ENCODE data around the gene QRFP. TPM values are rescaled to one million over a fixed set of nuclear protein-coding genes. Genes with fewer than 3 reads are reported as not detected.

QRFP gene
- total RNA-seq, 4 donors from 2014 or later, result not detected

DNA sequence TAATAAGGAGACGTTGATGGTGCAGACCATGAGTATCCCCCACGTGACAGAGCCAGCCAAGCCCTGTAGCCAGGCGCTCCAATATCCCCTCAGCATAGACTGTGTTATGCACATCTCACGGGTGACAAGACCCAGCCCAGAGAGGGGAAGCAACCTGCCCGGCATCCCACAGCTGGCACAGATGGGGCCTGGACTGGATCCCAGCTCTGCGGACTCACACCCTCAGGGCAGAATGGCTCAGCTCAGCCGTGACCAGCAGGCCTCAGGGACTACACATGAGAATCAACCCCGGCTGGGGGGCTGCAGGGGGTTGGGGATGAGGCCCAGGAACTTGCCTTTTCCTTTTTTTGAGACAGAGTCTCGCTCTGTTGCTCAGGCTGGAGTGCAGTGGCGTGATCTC is 30.7 kb upstream of the QRFP start:
- H3K27me3 ChIP-seq, result peaks cover 6 to 8% (median 6%) of the 10 kb centered on the region in 3 donors
- H3K4me3 ChIP-seq, result no peak overlapping the region
- H3K36me3 ChIP-seq, result no peaks in the 10 kb centered on the region
- H3K27ac ChIP-seq, result no peak overlapping the region
- ATAC-seq (no peak), DNase-seq (no peak)
- no peaks in the 10 kb centered on the region for H3K9me3 ChIP-seq
- in situ Hi-C loops (cut with MboI; ENCODE audit: low sequenced_read_pairs in 4 of 4), result no loop called here
- intact Hi-C loops (cut with DNase I; ENCODE audit: low total_unique reads), result no loop called here
- H3K4me1 ChIP-seq, result no peaks in the 10 kb centered on the region
- TF ChIP-seq, protein P1, sequence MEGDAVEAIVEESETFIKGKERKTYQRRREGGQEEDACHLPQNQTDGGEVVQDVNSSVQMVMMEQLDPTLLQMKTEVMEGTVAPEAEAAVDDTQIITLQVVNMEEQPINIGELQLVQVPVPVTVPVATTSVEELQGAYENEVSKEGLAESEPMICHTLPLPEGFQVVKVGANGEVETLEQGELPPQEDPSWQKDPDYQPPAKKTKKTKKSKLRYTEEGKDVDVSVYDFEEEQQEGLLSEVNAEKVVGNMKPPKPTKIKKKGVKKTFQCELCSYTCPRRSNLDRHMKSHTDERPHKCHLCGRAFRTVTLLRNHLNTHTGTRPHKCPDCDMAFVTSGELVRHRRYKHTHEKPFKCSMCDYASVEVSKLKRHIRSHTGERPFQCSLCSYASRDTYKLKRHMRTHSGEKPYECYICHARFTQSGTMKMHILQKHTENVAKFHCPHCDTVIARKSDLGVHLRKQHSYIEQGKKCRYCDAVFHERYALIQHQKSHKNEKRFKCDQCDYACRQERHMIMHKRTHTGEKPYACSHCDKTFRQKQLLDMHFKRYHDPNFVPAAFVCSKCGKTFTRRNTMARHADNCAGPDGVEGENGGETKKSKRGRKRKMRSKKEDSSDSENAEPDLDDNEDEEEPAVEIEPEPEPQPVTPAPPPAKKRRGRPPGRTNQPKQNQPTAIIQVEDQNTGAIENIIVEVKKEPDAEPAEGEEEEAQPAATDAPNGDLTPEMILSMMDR (IDR thresholded peaks at IDR 0.05 in 4 of 5, conservative IDR thresholded peaks at IDR 0.05 in 1 of 5), result no peak
- TF ChIP-seq POLR2A (IDR thresholded peaks at IDR 0.05), result no peak

DNA sequence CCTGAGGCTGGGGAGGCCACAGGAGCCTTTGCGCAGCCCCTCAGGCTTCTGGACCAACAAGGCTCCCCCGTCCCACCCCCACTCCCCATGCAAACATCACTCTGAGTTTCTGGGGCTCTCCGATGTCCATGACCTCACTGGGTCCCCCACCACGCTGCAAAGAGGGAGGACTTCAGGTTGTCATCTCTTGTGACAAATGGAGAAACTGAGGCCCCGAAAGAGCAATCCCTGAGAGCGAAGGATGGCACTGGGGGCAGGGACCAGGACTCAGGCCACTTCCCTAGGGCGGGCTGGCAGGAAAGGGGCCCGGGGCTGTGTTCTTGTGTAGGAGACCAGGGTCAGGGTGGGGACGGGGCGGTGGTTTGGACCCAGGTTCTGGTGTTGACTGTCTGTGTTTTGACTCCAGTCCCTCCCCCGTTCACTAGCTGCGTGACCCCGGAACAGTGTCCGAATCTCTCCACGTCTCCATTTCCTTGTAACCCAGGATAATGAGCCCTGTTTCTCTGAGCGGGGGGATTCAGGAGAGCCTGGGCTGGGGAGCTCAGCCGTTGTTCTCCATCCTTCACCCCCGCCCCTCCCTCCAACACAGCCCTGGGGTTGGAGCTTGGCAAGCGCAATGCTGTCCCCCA is 28.6 kb upstream of the QRFP start:
- ATAC-seq (no peak), DNase-seq (no peak)
- TF ChIP-seq, protein P1 (IDR thresholded peaks at IDR 0.05 in 4 of 5, conservative IDR thresholded peaks at IDR 0.05 in 1 of 5), result no peak
- TF ChIP-seq POLR2A (IDR thresholded peaks at IDR 0.05), result no peak
- intact Hi-C loops (cut with DNase I; ENCODE audit: low total_unique reads), result no loop called here
- Histone ChIP-seq H3K36me3 (no peaks in the 10 kb centered on the region), H3K9me3 (no peaks in the 10 kb centered on the region), H3K27ac (no peak overlapping the region), H3K4me3 (no peak overlapping the region), H3K4me1 (no peaks in the 10 kb centered on the region), H3K27me3 (peaks cover 8 to 10% (median 9%) of the 10 kb centered on the region in 3 donors)
- in situ Hi-C loops (cut with MboI; ENCODE audit: low sequenced_read_pairs in 4 of 4), result no loop called here

DNA sequence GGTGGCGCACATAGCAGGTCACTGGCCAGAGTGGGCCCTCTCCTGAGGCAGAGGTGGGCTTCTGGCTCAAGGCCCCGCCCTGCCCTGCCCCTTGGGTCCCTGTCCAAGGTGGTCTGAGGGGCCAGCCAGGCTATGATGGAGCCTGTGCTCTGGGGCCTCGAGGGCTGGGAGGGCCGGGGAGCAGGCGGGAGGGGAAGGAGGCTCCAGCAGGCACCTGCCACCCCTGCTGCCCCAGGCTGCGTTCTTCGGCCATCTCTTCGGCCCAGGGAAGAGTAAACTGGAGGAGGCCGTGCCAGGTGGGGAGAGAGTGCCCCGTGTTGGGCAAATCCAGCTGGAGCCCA is 27.8 kb upstream of the QRFP start:
- in situ Hi-C loops (cut with MboI; ENCODE audit: low sequenced_read_pairs in 4 of 4), result no loop called here
- no peak for TF ChIP-seq POLR2A (IDR thresholded peaks at IDR 0.05)
- no peak for ATAC-seq
- DNase-seq, result no peak
- Histone ChIP-seq H3K27ac (no peak overlapping the region), H3K36me3 (no peaks in the 10 kb centered on the region), H3K9me3 (no peaks in the 10 kb centered on the region), H3K27me3 (peaks cover 13 to 14% (median 14%) of the 10 kb centered on the region in 3 donors), H3K4me3 (no peak overlapping the region), H3K4me1 (no peaks in the 10 kb centered on the region)
- intact Hi-C loops (cut with DNase I; ENCODE audit: low total_unique reads), result no loop called here

DNA sequence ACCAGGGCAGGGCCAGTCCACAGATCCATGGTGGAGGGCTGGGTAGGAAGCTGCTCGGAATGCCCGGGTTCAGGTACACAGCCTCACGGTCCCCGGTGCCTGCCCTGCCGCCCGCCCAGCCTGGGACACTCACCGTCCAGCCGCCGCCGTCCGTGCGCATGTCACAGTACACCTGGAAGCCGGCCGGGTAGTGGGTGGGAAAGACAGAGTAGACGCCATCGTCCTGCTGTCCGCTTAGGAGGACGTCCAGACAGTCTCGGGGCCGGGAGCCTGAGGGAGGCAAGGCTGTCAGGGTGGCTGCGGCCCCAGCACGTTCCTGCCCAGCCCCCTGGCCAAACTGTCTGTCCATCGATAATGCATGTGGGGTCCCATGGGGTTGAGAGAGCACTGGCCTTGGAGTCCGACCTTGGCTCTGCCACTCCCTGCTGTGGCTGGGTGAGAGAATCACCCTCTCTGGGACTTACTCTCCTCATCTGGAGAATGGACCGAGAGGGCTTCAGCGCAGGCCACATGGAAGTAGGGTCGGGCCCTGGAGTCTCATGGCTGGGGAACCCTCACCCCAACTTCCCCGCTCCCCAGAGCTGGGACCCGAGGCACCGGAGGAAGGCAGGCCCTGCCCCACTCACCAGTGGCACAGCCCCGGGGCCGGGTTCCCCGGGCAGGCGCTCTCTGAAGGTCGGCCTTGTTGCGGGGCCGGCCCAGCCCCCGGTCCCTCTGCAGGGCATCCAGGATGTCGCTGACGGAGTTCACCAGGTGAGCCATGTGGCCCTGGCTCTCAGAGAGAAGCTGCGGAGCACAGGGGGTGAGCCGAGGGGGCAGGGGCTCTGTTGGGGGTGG is 27.2 kb upstream of the QRFP start:
- DNase-seq (no peak), ATAC-seq (no peak)
- Histone ChIP-seq H3K9me3 (no peaks in the 10 kb centered on the region), H3K27me3 (peaks cover 17 to 19% (median 18%) of the 10 kb centered on the region in 3 donors), H3K4me1 (no peaks in the 10 kb centered on the region), H3K4me3 (no peak overlapping the region), H3K27ac (no peak overlapping the region), H3K36me3 (no peaks in the 10 kb centered on the region)
- intact Hi-C loops (cut with DNase I; ENCODE audit: low total_unique reads) (no loop called here), in situ Hi-C loops (cut with MboI; ENCODE audit: low sequenced_read_pairs in 4 of 4) (no loop called here)
- TF ChIP-seq, protein P1 (IDR thresholded peaks at IDR 0.05 in 4 of 5, conservative IDR thresholded peaks at IDR 0.05 in 1 of 5), result no peak
- no peak for TF ChIP-seq POLR2A (IDR thresholded peaks at IDR 0.05)

DNA sequence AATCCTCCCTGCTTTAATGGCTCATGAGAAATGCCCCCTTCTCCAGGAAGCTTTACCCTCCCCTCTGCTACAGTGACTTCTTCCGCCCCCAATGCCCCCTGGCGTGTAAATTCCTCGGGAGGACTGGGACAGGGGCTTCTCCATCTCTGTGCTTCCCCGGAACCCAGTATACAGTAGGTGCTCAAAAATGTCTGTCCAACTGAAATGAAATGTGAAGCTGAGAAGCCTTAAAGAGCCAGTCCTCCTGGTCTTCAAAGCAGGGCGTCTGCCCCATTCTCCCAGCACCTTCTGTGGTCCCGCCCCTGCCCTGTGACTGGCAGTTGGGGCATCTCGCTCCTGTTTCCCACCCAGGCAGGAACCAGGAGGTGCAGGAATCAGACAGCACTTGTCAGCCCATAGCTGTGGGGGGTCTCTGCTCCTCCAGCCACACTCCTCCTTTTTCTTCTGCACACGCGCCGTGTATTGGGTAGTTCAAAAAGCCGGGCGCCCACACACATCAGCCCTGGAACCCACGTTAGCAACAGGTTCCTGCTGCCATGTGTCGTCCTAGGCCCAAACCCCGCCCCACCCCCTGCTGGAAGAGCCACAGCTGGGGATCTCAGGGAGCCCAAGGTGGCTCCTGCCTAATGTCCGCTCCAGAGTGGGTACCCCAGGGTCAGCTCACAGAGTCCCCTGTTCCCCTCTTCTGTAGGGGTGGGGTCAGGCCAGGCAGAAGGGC is 26.4 kb upstream of the QRFP start:
- peaks cover 22 to 23% (median 22%) of the 10 kb centered on the region in 3 donors for H3K27me3 ChIP-seq
- ATAC-seq, result no peak
- H3K4me3 ChIP-seq, result no peak overlapping the region
- no peak for TF ChIP-seq POLR2A (IDR thresholded peaks at IDR 0.05)
- TF ChIP-seq, protein P1 (IDR thresholded peaks at IDR 0.05 in 4 of 5, conservative IDR thresholded peaks at IDR 0.05 in 1 of 5), result no peak
- no peaks in the 10 kb centered on the region for H3K9me3 ChIP-seq
- in situ Hi-C loops (cut with MboI; ENCODE audit: low sequenced_read_pairs in 4 of 4) (no loop called here), intact Hi-C loops (cut with DNase I; ENCODE audit: low total_unique reads) (no loop called here)
- no peak for DNase-seq
- H3K4me1 ChIP-seq, result no peaks in the 10 kb centered on the region
- no peak overlapping the region for H3K27ac ChIP-seq
- no peaks in the 10 kb centered on the region for H3K36me3 ChIP-seq

Measured in gastrocnemius medialis (tissue), 4 donors.